CD4-positive, alpha-beta T cell treated with Interleukin-17A for 1 hour (primary cell): ENCODE measurements around the gene STIM2.
A peak's percentile ranks its signal among the peaks of the same experiment; 100 is the strongest.

Experiments used
- DNase-seq: peaks from one replicate; pipeline ENCODE4 v3.0.0-alpha.2; 2020

STIM2 gene

DNA sequence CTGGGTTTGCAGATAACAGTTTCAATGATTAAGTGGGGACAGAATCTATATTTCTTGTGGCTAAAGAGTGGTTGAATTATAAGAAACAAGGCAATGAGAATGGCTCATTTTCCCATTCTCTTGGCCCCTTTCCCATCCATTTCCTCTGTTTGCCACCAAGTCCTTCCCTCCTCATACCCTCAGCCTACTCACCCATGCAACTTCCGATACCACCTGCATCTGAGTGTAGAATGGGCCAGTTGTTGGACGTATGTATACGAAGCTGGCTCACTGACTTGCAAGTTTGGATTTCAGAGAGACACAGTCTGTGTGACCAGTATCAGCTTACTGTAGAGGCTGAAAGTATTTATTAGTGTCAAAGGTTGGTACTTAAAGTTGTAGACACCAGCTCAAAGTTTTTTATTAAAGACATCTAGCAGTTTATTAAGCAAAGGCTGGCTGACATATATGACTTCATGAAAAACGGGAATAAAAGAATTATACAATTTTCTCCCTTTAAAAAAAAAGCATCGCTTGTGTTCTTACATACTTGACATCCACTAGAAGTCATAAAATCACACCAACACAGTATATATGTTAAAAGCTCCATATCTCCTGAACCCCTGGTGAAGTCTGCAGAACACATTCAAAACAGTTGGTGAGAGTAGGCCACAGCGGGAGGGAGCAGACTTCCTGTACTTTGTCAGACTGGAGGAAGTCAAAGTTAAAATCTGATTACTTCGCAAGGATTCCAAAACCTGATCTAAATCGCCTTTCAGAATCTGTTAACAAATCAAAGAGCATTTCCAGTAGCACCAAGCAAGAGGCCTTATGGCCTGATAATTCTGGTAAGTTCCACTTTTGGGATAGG lies 22.4 kb upstream of the STIM2 start:
- DNase-seq, result no peak

GRCh38 chr4:26839016-26839415 lies 21.6 kb upstream of the STIM2 start:
- DNase-seq, result no peak

DNA sequence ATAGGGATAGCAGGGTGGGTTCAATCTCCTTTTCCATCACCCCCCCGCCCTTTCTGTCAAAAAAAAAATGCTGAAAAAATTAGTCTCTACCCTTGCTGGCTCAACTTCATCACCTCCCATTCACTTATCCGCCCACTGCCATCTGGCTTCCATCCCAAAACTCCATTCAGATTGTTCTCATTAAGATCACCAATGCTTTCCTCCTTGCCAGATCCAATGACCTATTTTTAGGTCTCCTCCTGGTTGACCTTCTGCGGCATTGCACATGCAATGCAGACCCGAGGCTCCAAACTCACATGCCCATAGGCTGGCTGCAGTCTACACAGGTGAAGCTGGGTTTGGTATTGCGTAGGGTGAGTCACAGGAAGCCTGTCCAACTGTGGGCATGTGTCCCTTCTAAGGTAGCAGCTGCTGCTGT lies 21.1 kb upstream of the STIM2 start:
- DNase-seq, result no peak

DNA sequence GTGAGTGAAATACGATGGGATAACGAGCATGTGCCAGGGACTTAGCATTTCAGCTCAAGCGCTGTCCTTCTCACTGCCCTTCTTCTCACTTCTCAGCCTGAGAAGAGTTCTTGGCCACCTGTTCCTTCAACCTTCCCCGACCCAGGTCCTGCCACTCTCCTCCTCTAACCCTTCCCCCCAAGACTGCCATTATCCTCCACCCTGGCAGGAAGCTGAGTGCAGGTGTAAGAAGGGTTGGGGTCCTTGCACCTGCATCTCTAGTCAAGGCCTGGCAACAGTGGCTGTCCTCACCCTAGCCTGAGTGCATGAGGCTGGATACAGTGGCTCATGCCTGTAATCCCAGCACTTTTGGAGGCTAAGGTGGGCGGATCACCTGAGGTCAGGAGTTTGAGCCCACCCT lies 19.9 kb upstream of the STIM2 start:
- DNase-seq, result no peak

DNA sequence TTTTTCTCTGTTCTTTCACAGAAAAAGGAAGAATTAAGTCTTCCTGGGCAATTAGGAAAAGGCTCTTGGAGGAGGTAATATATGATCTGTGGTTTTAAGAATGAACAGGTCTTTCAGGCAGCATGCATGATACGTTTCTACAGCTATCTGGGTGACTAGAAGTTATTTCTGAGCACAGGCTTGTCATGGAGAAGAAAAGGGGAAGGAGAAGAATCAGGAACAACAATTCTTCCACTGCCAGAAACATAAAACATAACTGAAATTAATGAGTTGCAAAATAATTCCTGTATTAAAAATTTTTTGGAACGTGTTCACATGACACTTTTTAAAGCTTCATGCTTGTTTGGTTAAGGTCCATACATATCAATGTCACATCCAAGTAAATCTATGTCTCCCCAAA lies 17.7 kb upstream of the STIM2 start:
- no peak for DNase-seq

DNA sequence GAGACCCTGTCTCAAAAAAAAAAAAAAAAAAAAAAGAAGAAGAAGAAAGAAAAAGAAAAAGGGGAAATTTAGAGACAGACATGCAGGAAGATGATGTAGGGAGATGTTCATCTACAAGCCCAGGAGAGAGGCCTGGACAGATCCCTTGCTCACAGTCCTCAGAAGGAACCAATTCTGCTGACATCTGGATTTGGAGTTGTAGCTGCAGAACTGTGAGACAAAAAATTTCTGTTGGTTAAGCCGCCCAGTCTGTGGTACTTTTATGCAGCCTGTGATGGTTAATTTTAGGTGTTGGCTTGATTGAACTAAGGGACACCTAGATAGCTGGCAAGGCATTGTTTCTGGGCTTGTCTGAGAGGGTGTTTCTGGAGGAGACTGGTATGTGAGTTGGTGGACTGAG lies 10.1 kb upstream of the STIM2 start:
- DNase-seq, result no peak

DNA sequence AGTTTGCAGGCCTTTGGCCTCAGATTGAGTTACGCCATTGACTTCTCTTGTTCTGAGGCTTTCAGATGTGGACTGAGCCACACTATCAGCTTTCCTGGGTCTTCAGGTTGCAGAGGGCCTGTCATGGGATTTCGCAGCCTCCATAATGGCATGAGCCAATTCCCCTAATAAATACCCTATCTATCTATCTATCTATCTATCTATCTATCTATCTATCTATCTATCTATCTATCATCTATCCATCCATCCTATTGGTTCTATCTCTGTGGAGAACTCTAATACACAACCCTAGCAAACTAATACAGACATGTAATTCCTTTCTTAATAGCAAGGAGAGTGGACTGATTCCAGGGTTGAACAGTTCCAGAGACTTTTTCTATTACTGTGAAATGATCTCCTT lies 9.5 kb upstream of the STIM2 start:
- no peak for DNase-seq

- no peak for DNase-seq
These were observed 5.9 kb upstream of the STIM2 start for GRCh38 chr4:26854701-26855100.

GRCh38 chr4:26856906-26857277 lies 3.7 kb upstream of the STIM2 start:
- DNase-seq, result no peak

- peak; percentile 95 for DNase-seq
These were observed 3.2 kb upstream of the STIM2 start for GRCh38 chr4:26857278-26858034.

DNA sequence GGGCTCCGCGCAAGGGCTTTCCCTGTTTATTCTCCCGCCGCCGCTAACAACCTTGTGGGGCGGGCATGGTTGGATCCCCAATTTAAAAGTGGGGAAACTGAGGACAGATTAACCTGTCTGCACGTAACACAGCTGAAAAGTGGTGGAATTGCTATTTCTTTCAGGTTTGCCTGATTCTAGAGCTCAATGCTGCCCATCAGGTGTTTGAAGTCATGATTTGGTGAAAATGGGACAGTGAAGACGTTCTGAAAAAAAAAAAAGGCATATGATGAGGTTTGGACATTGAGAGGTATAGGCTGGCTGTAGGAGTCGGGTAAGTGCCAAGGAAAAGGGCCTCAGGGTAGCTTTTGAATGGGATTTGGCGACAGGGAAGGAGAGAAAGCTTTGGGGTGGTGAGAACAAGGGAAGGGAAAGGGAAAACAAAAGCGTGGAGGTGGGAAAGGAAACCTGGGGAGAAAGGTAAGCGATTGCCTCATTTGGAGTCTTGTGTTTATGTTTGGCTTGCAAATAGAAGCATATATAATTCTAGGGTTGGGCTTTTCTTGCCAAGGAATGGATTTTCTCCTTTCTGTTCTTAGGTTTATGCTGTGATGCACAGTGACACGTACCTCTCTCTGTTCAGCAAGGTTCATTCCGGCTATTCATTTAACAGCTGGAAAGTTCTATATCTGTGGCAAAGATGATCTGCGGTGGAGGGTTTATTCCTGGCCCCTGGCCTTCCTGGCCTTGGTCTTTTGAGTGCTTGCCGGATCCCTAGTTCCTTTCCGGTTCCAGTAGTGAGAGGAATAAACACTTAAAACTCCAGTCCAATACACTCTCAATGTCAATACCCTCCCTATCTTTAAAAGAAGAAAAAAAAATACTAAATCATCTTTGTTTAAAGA lies 2.4 kb upstream of the STIM2 start:
- DNase-seq, result no peak

DNA sequence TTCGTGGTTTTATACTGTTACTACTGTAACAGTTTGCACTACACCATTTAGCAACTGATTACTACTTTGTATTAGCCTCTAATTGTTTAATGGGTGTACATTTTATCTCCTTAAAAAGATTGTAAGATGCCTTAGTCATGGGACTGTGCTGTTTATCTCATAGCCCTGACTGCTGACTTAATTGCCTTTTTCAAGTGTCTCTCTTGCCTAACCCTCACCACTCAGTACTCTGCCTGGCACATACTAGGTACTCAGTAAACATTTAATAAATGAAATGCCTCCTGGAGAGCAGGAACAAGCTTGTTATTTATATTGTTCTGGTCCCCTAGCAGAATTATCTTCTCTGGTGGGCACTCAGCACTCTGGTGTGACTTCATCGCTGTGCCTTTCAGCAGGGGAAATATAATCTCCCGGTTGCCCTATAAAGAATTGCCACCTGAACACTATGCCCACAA lies 1.7 kb upstream of the STIM2 start:
- no peak for DNase-seq

GRCh38 chr4:26859762-26860156 lies 882 bp upstream of the STIM2 start:
- no peak for DNase-seq

DNA sequence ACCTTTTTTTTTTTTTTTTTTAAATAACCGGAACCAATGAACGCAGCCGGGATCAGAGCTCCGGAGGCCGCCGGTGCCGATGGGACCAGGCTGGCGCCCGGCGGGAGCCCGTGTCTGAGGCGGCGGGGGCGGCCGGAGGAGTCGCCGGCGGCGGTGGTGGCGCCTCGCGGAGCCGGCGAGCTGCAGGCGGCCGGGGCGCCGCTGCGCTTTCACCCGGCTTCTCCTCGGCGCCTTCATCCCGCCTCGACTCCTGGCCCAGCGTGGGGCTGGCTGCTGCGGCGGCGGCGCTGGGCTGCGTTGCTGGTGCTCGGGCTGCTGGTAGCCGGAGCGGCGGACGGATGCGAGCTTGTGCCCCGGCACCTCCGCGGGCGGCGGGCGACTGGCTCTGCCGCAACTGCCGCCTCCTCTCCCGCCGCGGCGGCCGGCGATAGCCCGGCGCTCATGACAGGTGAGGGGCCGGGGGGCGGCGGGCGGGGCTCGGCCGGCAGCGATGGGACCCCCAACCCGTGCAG lies 337 bp downstream of the STIM2 start:
- peak; percentile 57 for DNase-seq

- peak; percentile 80 for DNase-seq
These were observed 969 bp downstream of the STIM2 start for GRCh38 chr4:26861434-26862186.

DNA sequence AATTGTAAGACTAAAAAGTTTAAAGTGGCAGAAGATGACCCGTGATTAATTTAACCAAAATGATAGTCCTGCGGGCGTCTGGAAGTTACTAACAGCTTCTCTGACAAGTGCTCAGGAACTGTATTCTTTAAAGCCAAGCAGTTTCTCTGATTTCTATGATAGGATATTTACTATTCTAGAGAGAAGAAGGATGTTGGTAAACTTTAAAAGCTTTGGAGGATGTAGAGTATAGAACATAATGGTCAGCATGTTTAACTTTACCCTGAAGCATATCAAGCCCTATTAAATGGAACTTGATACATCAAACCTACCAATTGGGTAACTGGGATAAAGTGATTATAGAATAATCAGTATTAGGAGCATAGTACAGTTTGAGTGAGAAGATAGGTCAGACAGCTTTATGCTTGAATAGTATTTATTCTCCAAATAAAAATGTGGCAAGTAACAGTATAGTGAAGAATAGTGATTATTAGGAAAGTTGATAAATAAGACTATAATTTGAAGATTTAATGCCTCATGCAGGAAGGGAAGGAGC lies 1.8 kb downstream of the STIM2 start:
- DNase-seq, result no peak

DNA sequence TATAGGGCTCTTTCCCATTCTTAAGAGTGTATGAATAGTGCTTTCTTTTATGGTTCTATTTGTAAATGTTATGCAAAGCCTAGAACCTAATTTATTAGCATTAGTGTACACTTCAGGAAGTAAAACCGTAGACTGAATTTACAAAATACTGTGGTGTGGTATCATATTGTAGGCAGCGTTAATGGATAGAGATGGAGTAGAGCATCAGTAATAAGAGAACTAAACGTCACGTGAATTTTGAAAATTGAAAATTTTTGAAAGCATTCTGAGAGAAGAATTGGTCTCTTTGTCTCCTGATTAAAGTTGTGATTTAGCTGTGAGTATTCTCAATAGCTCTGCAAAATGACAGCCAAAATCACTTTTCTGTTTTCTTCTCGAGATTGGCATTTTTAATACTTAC lies 2.9 kb downstream of the STIM2 start:
- no peak for DNase-seq

DNA sequence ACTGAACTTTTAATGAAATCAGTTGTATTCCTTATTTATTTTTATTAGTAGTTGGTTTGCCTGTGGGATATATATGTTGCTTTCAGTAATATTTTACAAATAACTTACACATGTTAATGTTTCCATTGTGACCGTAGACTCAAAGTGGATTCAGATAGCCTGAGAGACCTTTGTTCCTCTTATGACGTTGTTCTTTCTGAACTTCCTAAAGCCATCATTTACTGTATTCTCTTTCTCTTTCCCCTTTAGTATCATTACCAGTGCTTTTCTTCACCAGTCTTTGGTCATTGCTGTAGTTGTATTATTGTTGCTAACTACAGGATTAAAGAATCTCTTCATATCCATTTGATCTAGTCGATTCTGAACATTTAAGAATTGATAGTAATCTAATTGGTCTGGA lies 4.3 kb downstream of the STIM2 start:
- DNase-seq, result no peak

DNA sequence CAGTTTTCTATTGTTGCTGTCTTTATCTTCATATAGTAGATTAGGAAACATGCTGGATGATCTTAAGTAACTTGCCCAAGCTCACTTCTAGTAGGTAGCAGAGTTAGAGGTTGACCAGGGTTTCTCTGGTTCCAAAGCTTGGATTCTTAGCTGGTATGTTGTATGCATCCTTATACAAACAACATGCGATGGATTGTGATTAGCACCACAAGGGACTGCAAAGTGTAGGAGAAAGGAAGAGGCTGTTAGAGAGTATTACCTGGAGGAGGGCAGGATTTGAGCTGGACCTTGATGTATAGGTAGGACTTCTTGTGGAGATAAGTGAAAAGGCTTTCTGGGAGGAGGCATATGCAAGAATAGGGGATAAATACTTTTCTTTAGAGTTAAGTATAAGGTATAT lies 5.6 kb downstream of the STIM2 start:
- no peak for DNase-seq

GRCh38 chr4:26866781-26867180 lies 6.1 kb downstream of the STIM2 start:
- DNase-seq, result peak; percentile 51

GRCh38 chr4:26867914-26868684 lies 7.5 kb downstream of the STIM2 start:
- DNase-seq, result no peak
